GM19240 (cell line): Measurements from ENCODE around the gene SPR.
"Not testable (repeated sequence)": the region's sequence is repeated elsewhere in the genome, so short reads cannot be mapped to it uniquely, and the experiment has no call there.

Source experiments
- DNase-seq: peaks from one replicate; pipeline ENCODE4 v3.0.0; 2011; ENCODE audit warnings: low spot score; ENCODE audit not compliant: insufficient read length

Gene SPR

DNA sequence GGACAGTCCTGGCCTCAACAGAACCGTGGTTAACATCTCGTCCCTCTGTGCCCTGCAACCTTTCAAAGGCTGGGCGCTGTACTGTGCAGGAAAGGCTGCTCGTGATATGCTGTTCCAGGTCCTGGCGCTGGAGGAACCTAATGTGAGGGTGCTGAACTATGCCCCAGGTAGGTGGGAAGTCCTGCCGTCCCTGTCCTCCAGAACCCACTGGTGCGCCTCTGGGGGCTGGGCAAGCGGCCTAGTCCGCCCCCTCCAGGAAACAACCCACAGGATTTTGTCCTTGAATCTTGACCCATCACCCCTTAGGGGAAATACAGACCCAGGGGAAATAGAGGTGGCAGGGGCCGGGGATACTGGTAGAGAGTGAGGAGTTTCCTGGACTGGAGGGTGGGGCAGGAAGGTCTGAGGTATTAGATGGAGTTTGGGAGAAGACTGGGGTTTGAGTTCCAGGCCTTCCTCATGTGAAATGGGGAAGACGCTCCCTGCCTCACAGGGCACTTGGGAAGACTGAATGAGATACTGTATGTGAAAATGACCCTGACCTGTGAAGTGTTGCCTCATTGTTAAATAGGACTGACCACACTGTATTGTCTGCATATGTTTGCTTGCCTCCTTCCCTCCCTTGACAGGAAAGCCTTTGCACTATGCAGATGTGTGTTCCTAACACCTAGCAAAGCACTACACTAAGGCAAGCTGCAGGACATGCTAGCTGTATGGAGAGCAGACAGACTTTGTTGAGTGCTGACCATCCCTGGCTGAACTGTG lies 1.4 kb downstream of the SPR start:
- no peak for DNase-seq

DNA sequence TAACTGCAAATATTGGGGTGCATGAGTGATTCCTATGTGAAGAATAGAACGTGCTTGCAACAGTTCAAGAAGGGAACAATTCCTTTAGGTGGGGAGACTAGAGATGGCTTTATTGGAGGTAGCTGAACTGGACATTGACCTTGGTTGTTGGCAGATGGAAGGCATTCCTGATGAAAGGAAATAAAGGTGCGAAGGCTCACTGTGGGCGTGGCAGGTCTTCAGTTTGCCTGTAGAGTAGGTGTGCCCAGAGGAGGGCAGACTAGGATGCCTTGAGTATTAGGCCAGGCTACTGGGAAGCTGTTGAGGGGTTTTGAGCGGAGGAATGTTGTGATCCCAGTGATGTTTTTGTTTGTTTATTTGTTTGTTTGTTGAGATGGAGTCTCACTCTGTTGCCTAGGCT lies 2.8 kb downstream of the SPR start:
- DNase-seq, result no peak

DNA sequence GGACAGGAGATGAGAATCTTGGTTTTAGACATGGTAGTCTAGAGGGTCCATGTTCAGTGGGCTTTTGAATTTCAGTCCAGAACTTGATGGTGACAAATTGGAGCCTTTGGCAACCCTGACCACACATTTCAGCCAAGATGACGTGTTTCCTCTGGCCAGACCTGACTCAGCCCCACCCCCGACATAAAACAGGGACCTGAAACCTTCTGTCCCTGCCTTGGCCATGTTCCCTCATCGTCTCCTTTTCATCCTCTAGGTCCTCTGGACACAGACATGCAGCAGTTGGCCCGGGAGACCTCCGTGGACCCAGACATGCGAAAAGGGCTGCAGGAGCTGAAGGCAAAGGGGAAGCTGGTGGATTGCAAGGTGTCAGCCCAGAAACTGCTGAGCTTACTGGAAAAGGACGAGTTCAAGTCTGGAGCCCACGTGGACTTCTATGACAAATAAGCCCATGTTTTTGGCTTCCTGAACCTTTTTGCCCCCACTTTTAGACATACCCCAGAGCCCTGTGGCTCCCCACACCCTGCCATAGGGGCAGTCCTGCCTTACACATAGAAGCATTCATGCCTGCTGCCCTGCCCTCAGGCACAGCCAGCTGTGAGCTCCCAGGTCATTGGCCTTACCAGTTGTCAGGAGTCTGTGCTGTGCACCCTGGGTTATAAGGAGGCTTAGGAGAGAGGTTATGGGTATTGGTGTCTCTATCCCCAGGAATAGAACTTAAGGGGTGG lies 4.0 kb downstream of the SPR start:
- DNase-seq, result no peak

DNA sequence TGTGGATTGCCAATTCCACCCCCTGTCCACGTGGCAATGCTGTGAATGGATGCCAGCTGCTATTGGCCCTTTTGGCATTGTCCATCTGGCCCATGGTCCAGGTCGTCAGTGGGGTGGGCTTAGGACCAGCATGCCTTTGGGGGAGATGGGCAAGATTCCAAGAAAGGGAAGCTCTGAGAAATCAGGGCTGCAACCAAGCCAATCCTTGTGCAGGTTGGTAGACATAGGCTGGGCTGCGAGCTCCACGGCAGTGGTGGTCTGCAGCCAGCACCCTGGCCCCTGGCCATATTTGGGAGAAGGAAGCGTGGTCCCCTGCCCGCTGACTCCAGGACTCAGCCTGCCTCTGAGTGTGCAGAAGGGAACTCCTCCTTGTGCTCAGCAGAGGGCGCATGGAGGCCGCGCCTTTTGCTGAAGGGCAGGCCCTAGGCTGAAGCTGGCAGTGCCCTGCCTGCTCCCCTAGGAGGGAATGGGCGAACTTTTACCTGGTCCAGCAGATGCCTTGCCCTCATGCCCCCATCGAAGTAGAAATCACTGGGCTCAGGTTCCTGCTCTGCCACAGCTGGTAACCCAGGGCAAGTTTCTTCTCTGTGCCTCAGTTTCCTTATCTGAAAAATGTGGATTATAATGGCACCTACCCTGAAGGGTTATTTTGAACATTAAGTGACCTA lies 5.4 kb downstream of the SPR start:
- no peak for DNase-seq

DNA sequence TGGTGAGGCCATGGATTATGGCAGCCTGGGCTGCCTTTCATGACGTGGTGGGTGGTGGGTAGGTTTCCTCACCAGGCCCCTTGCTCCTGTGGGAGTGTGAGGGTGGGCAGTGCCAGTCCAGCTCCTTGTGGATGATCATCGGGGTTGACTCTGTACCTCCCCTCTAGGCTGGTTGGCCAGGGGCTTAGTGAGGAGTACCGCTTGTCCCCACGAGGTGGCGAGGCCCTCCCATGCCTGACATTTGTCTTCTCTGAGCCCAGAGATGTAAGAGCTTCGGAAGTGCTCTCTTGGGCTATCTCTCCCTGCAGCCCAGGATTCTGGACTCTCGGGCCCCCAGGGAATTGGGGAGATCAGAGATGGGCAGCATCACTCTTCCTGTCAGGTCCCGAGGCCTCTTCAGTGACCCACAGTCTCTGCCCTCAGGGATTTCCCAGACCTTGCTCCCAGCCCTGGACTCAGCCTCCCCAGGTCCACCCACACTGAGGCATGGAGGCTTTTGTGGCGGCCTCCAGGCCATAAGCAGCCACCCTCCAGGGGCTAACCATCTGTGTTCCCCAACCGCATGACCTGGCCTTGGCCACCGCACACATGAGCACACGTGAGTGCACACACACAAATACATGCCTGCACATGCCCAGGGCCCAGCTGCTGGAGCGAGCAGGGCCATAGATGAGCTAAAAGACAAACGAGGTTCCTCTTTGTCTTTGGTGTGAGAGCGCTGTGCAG lies 6.5 kb downstream of the SPR start:
- no peak for DNase-seq

GRCh38 chr2:72894514-72894913 lies 7.3 kb downstream of the SPR start:
- DNase-seq, result no peak

DNA sequence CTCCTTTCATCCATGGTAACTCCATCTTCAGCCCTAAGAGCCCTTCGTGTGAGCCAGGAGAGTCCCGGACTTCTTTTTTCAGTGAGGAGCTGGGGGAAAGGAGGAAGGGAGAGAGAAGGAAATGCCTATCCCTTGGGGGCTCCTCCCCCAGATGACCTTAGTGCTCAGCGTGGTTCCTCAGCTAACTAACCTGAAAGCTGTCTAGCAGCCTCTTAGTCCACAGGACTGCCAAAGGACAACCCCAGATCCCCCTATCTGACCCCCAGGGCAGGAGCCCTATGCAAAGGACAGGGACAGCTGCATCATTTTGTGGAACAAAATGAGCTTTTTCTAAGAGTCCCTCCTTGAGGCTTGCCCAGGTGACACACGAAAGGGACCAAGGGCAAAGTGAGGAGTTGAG lies 7.9 kb downstream of the SPR start:
- no peak for DNase-seq

DNA sequence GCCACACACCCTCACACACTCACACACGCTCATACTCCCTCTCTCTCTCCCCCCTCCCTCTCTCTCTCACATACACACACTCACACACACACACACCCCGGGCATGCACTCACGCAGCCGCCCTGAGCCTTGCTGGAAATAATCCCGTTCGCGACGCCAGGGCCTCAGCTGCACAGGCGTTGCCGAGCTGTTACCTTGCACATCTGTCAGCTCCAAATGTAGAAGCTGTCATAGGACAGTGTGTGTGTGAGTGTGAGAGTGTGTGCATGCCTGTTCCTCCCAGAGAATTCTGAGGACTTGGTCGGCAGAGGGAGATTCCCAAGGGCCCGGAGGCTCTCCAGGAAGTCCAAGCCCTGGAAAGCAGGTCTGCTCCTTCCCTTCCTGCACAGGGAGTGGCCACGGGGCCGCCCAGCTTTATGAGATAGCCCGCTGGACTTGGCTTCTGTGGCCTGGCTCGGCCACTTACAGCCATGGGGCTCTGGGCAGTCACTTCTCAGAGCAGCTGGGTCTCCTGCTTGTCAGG lies 8.6 kb downstream of the SPR start:
- DNase-seq, result no peak

DNA sequence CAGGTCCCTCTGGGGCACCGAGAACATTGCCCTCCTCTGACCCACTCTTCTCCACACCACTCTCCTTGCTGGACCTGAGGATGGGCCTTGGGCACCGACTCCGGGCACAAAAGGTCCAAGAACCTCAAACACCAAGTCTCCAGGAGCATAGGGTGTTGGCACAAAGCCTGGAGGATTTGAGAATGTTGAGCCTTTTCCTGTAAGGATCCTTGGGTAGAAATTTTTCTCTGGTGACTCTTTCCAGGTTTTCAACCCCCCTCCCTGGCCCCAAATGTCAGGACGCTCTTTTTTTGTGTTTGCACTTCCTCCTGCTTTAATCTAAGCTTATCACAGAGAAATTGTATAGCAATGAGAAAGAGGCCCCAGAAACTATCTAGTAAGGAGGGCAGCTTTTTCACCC lies 9.2 kb downstream of the SPR start:
- DNase-seq, result no peak

DNA sequence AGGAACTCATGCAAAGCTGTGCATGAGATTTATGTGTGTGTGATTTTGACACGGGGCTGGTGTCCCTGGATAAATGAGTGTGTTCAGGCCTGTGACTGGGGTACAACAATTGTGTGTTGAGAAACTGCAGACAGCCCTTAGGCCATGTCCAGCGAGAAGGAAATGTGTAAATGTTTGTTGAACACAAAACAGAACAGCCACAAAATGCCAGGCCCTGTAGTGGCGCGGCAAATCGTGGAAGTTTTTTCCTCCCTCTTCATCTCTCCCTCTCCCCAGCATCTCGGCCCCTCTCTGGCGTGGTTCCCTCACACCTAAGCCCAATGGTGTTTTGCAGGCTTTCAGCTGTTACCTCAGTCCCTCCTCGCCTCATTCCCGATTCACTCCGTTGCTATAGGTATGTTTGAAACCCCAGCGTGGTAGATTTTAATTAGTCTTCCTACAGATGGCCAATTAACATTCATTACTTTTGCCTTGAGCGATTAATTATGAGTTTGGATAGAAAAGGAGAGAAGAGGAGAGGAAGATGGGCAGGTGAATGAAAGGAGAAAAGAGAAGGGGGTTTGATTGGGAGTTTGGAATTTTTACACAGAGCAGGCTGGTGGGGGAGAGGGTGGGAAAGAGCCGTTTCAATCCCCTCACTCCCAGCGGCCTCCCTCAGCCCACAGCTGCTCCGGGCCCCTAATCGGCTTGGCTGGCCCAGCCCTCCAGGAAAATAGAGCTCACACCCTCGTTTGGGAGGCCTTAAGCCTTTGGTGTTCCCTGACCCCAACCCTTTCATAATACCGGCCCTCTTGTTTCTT lies 10.8 kb downstream of the SPR start:
- no peak for DNase-seq

DNA sequence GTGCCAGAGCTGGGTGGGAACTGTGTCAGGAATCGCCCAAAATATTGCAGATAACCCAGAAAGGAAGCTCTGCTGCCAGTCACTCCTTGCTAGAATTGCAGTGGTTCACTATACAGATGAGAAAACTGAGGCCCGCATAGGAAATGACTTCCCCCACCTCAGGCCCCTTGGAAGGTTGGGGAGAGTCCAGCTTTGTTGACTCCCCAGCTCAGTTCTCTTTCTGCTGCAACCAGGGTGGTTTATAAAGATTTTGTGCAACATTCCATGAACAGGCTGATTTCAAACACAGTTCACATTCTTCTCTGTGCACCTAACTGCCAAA lies 11.3 kb downstream of the SPR start:
- no peak for DNase-seq

DNA sequence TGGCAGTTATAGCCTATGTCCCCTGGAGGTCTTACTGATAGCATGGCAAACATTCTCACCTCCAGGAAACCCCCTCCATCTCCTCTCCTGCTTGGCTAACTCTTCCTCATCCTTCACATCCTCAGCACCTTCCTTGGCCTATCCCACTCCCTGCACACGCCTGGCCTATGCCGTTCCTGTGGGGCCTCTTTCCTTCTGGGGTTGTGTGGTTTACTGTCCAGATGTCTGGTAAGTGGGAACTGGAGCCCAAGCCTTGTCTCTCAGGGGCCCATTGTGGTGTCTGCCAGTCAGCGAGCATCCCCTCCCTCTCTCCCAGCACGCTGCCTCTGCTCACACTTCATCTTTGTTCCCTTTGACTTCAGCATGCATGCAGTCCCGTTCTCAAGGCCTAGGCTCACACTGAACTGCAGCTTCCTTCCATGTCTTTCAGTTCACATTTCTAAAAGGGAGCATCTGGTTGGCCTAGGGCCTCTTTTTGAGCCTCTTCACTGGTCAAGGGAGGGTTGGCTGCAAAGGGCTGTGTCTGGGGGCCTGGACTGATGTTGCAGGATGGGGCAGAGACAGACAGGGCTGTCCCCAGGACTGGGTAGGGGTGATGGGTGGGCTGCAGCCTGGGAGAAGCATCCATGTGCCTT lies 13.1 kb downstream of the SPR start:
- DNase-seq, result no peak

DNA sequence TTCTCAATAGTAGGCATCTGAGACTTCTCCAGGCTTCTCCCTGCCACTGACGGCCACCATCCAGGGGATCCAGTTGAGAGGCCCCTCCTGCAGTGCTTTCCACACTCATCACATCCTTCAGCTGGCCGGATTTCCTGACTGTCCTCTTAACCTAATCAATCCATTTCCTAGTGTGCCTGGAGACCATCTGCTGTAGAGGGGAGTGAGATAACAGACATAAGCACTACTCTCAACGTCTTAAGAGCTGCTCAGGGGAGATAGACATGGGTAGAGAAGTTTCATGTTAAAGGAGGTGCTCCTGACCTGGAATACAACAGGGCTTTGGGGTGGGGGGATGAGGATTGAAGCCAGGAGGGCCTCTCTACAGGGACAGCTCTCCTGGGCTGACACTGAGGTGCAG lies 14.2 kb downstream of the SPR start:
- DNase-seq, result no peak

GRCh38 chr2:72907369-72907768 lies 20.2 kb downstream of the SPR start:
- not testable (repeated sequence) for DNase-seq

DNA sequence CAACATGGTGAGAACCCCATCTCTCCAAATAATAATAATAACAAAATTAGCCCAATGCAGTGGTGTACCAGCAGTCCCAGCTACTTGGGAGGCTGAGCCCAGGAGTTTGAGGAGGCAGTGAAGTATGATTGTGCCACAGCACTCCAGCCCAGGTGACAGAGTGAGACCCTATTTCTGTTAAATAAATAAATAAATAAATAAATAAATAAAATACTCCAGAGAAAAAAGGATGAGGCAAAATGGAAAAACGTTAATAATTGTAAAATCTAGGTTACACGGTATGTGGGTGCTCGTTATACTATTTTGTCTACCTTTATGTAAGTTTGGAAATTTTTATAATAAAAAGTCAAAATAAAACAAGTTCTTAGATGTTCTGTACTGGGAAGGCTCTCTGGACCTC lies 21.5 kb downstream of the SPR start:
- no peak for DNase-seq

GRCh38 chr2:72911256-72911655 lies 24.0 kb downstream of the SPR start:
- DNase-seq, result no peak

DNA sequence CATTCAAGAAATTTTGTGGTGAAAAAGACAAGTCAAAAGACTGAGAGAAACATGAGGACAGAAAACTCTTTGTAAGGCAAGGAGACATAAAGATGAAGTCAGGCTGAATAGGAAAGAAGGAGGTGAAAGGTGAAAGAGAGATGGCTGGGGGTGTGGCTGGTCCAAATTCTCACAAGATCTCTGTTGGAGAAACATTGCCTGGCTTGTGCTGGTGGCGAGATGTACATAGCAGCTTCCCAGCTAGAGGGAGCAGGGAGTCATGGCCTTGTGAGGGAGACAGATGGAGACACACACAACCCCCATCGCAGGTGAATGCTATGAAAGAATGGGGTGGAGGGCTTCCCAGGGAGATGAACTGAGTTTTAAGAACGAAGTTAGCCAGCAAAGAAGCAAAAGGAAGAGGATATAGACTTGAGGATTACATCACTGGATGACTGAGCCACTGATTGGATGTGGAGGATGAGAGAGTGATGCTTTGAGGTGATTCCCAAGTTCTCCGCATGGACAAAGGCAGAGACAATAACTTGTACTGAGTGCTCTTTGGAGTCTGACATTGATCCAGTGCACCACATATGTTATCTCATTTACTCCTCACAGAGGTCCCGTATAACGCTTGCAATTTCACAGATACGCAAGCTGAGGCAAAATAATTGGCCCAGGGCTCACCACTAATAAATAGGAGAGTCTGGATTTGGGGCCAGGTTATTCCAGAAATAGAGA lies 26.4 kb downstream of the SPR start:
- DNase-seq, result no peak

DNA sequence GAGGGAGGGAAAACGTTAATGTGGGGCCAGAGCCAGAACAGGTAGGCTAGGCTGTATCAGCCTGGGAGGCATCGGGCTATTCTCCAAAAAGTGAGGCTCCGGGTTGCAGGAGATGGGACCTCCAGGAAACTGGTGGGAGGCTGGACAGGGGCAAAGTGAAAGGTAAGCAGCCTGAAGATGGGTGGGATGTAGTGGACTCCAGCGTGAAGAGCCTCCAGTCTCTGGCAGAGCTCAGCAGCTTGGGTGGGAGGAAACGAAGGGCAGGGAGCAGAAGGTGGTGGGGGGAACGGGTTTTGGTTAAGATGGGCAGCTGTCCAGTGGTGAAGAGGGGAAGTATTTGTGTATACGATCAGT lies 27.0 kb downstream of the SPR start:
- DNase-seq, result no peak

DNA sequence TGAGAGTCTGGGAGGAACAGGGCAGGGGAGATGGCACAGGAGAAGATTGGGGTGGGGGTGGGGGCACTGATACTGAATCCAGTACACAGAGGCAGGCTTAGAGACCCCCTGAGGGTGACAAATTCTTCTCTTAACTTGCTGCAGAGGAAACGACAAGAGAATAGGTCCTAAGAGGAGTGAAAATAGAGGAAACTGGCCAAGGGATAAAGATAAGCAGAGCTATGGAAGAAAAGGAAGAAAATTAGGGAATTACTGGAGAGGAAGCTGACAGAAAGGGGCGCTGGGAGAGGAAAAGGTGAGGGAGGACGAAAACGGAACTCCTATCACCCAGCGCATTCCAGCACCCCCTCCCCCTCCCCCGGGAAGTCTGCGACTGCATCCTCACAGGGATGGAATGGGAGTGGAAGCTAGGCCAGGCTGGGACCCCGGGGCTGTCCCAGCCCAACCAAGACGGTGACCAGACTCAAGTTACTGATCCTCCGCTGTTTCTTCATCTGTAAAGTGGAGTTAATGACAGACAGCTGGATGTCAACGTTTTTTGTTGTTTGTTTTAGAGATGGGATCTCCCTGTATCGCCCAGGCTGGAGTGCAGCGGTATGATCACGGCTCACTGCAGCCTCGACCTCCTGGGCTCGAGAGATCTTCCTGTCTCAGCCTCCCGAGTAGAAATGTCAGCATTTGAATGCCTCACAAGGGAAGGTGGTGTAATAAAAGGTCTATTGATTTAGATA lies 27.5 kb downstream of the SPR start:
- no peak for DNase-seq
